Measurements from ENCODE around the gene CFAP47. TPM values are rescaled to one million over a fixed set of nuclear protein-coding genes. Genes with fewer than 3 reads are reported as not detected.
"Not testable (repeated sequence)": the region's sequence is repeated elsewhere in the genome, so short reads cannot be mapped to it uniquely, and the experiment has no call there.

The CFAP47 gene
- total RNA-seq, 1 donor from 2014 or later, result 0.40 TPM

- DNase-seq (ENCODE audit: low spot score), result no peak
- ATAC-seq, result no peak
Measured at GRCh38 chrX:36214924-36215323, 295.4 kb downstream of the CFAP47 start.

- no peak for ATAC-seq
Measured at GRCh38 chrX:36218801-36219200, 299.3 kb downstream of the CFAP47 start.

GRCh38 chrX:36234840-36235528 is 315.4 kb downstream of the CFAP47 start:
- not testable (repeated sequence) for DNase-seq (ENCODE audit: low spot score); ATAC-seq

More at GRCh38 chrX:36218801-36219200, 299.3 kb downstream of the CFAP47 start:
- no peak for DNase-seq (ENCODE audit: low spot score)

GRCh38 chrX:36241397-36241796 is 321.9 kb downstream of the CFAP47 start:
- ATAC-seq, result no peak
- DNase-seq (ENCODE audit: low spot score), result no peak

- DNase-seq (ENCODE audit: low spot score), result no peak
- no peak for ATAC-seq
Measured at GRCh38 chrX:36266155-36266554, 346.6 kb downstream of the CFAP47 start.

- ATAC-seq, result no peak
- no peak for DNase-seq (ENCODE audit: low spot score)
Measured at GRCh38 chrX:36310136-36310535, 390.6 kb downstream of the CFAP47 start.

GRCh38 chrX:36314303-36314702 is 394.8 kb downstream of the CFAP47 start:
- ATAC-seq (no peak), DNase-seq (ENCODE audit: low spot score) (no peak)

GRCh38 chrX:36334572-36334971 is 415.0 kb downstream of the CFAP47 start:
- ATAC-seq, result no peak
- no peak for DNase-seq (ENCODE audit: low spot score)

- ATAC-seq (no peak), DNase-seq (ENCODE audit: low spot score) (no peak)
Measured at GRCh38 chrX:36336751-36337150, 417.2 kb downstream of the CFAP47 start.

GRCh38 chrX:36344301-36344700 is 424.8 kb downstream of the CFAP47 start:
- DNase-seq (ENCODE audit: low spot score), result no peak
- ATAC-seq, result no peak

- no peak for ATAC-seq
- no peak for DNase-seq (ENCODE audit: low spot score)
Measured at GRCh38 chrX:36348509-36348908, 429.0 kb downstream of the CFAP47 start.

GRCh38 chrX:36357855-36358254 is 438.3 kb downstream of the CFAP47 start:
- ATAC-seq (no peak), DNase-seq (ENCODE audit: low spot score) (no peak)

- DNase-seq (ENCODE audit: low spot score) (no peak), ATAC-seq (no peak)
Measured at GRCh38 chrX:36364262-36364661, 444.7 kb downstream of the CFAP47 start.

- no peak for DNase-seq (ENCODE audit: low spot score)
- no peak for ATAC-seq
Measured at GRCh38 chrX:36383495-36383894, 464.0 kb downstream of the CFAP47 start.

- no peak for DNase-seq (ENCODE audit: low spot score)
- no peak for ATAC-seq
Measured at GRCh38 chrX:36388901-36389300, 469.4 kb downstream of the CFAP47 start.

- no peak for ATAC-seq
Measured at GRCh38 chrX:36401774-36402173, 482.2 kb downstream of the CFAP47 start.

GRCh38 chrX:36407836-36408235 is 488.3 kb downstream of the CFAP47 start:
- ATAC-seq (no peak), DNase-seq (ENCODE audit: low spot score) (no peak)

More at GRCh38 chrX:36401774-36402173, 482.2 kb downstream of the CFAP47 start:
- DNase-seq (ENCODE audit: low spot score), result no peak

- DNase-seq (ENCODE audit: low spot score), result no peak
- no peak for ATAC-seq
Measured at GRCh38 chrX:36414056-36414455, 494.5 kb downstream of the CFAP47 start.

- no peak for ATAC-seq
- DNase-seq (ENCODE audit: low spot score), result no peak
Measured at GRCh38 chrX:36422368-36422767, 502.8 kb downstream of the CFAP47 start.

GRCh38 chrX:36431819-36432218 is 512.3 kb downstream of the CFAP47 start:
- no peak for ATAC-seq
- no peak for DNase-seq (ENCODE audit: low spot score)

GRCh38 chrX:36434522-36434921 is 515.0 kb downstream of the CFAP47 start:
- no peak for ATAC-seq
- no peak for DNase-seq (ENCODE audit: low spot score)

All from left lobe of liver (tissue), 2 donors.